ENCODE data around the gene AUP1. TPM values are rescaled to one million over a fixed set of nuclear protein-coding genes. Genes with fewer than 3 reads are reported as not detected.

AUP1 gene
- total and polyA plus RNA-seq, 2 experiments from 2014 or later = 98.7 to 105 TPM

DNA sequence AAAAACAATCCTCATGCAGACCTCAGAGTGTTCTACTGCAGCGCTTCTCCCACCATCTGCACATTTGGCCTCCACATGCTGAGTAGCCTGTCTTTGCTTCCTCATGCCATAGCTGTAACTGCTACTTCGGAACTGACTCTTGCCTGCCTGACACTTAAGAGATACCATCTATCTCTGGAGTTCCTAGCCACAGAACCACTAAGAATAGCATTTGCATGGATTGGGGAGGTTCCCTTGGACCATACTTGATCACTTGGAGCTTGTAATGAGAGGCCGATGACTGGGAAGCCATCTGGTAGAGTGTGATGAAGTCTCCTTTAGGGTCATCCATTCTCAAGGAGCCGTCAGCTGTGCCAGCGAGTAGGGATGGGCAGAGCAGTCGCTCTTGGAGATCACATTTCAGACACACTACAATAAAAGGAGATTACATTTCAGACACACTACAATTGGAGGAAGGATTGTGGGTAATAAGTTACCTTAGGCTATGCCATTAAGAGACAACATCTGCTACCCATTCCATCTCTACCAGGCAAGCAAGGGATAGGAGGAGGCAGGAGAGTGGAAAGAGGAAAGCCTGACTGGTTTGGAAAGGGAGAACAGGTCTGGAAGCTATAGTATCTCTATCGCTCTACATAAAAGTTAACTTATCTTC lies 46.8 kb upstream of the AUP1 start:
- DNase-seq (ENCODE audit: low spot score) (no peak), ATAC-seq (no peak)
- Histone ChIP-seq H3F3A (replicated peaks; ENCODE audit: low read depth) (no peaks in the 10 kb centered on the region), H3K4me1 (ENCODE audit: insufficient read depth) (no peaks in the 10 kb centered on the region), H2AFZ (no peak overlapping the region), H4K20me1 (replicated peaks; ENCODE audit: insufficient read depth) (no peaks in the 10 kb centered on the region), H3K36me3 (ENCODE audit: insufficient read depth) (no peaks in the 10 kb centered on the region), H3K27ac (ENCODE audit: low read depth) (no peak overlapping the region), H3K4me3 (no peak overlapping the region), H3K9me2 (ENCODE audit: insufficient read depth) (no peaks in the 10 kb centered on the region), H3K27me3 (ENCODE audit: insufficient read depth) (no peaks in the 10 kb centered on the region), H3K4me2 (no peak overlapping the region), H3K79me2 (replicated peaks; ENCODE audit: insufficient read depth) (no peaks in the 10 kb centered on the region)
- H3K9me3 Mint-ChIP-seq = no peaks in the 10 kb centered on the region
- no peak overlapping the region for H3K4me3 Mint-ChIP-seq
- H3K27me3 Mint-ChIP-seq (ENCODE audit: insufficient read depth, low read depth, poor library complexity) = no peaks in the 10 kb centered on the region
- no peak overlapping the region for H3K27ac Mint-ChIP-seq
- no peaks in the 10 kb centered on the region for H3K36me3 Mint-ChIP-seq (ENCODE audit: low read depth)
- no peak for TF ChIP-seq REST (IDR thresholded peaks at IDR 0.05; ENCODE audit: unreplicated experiment)
- no peak for TF ChIP-seq EZH2phosphoT487 (IDR thresholded peaks at IDR 0.05; ENCODE audit: unreplicated experiment)
- TF ChIP-seq ZNF114 (CRISPR knock-in tag; IDR thresholded peaks at IDR 0.05) = no peak
- no peak for TF ChIP-seq ZNF331 (CRISPR knock-in tag; IDR thresholded peaks at IDR 0.05; ENCODE audit: low read depth)
- TF ChIP-seq EZH2 (IDR thresholded peaks at IDR 0.05; ENCODE audit: low read depth, unreplicated experiment) = no peak
- TF ChIP-seq, protein P1, sequence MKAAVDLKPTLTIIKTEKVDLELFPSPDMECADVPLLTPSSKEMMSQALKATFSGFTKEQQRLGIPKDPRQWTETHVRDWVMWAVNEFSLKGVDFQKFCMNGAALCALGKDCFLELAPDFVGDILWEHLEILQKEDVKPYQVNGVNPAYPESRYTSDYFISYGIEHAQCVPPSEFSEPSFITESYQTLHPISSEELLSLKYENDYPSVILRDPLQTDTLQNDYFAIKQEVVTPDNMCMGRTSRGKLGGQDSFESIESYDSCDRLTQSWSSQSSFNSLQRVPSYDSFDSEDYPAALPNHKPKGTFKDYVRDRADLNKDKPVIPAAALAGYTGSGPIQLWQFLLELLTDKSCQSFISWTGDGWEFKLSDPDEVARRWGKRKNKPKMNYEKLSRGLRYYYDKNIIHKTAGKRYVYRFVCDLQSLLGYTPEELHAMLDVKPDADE (IDR thresholded peaks at IDR 0.05) = no peak
- H3K4me1 Mint-ChIP-seq = peaks cover 7% of the 10 kb centered on the region

DNA sequence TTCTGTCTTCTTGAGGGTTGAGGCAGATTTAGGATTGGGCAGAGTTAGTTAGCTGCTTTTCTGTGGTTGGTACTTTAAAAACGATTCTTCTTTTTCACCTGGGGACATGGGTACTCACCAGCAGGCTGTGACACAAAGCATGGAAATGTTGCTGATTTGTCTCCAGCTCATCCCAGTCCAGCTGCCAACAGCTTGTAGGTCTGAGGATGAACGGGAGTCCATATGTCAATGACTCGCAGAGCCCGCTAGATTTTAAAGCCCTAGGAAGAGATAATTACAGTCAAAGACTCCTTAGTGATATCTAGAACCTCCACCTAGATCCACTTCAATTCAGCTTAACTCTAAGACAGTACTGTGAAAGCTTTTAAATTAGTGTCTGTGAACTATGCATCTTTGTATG lies 45.8 kb upstream of the AUP1 start:
- H3K27me3 Mint-ChIP-seq (ENCODE audit: insufficient read depth, low read depth, poor library complexity) = no peaks in the 10 kb centered on the region
- Histone ChIP-seq H3K4me3 (no peak overlapping the region), H3K36me3 (ENCODE audit: insufficient read depth) (no peaks in the 10 kb centered on the region), H2AFZ (no peak overlapping the region), H3K4me1 (ENCODE audit: insufficient read depth) (no peaks in the 10 kb centered on the region), H4K20me1 (replicated peaks; ENCODE audit: insufficient read depth) (no peaks in the 10 kb centered on the region), H3K4me2 (no peak overlapping the region), H3K9me2 (ENCODE audit: insufficient read depth) (no peaks in the 10 kb centered on the region), H3K27ac (ENCODE audit: low read depth) (no peak overlapping the region), H3K27me3 (ENCODE audit: insufficient read depth) (no peaks in the 10 kb centered on the region), H3F3A (replicated peaks; ENCODE audit: low read depth) (no peaks in the 10 kb centered on the region), H3K79me2 (replicated peaks; ENCODE audit: insufficient read depth) (no peaks in the 10 kb centered on the region)
- ATAC-seq (no peak), DNase-seq (ENCODE audit: low spot score) (no peak)
- H3K4me1 Mint-ChIP-seq = peaks cover 7% of the 10 kb centered on the region
- H3K9me3 Mint-ChIP-seq = no peaks in the 10 kb centered on the region
- no peak overlapping the region for H3K27ac Mint-ChIP-seq
- H3K36me3 Mint-ChIP-seq (ENCODE audit: low read depth) = no peaks in the 10 kb centered on the region
- no peak overlapping the region for H3K4me3 Mint-ChIP-seq
- TF ChIP-seq REST (IDR thresholded peaks at IDR 0.05; ENCODE audit: unreplicated experiment) = no peak
- TF ChIP-seq CREB1 (CRISPR knock-in tag; IDR thresholded peaks at IDR 0.05; ENCODE audit: low read depth) = no peak
- no peak for TF ChIP-seq POLR2AphosphoS5 (IDR thresholded peaks at IDR 0.05; ENCODE audit: low read depth)
- TF ChIP-seq EZH2 (IDR thresholded peaks at IDR 0.05; ENCODE audit: low read depth, unreplicated experiment) = no peak
